Activated CD4-positive, CD25-positive, alpha-beta regulatory T cell (primary cell): ENCODE data around the gene CT45A7.
"Not testable (repeated sequence)": the region's sequence is repeated elsewhere in the genome, so short reads cannot be mapped to it uniquely, and the experiment has no call there.

Source experiments
- DNase-seq, 4 experiments: peaks; one replicate each; lab custom pipeline; 2025; lab: John Stamatoyannopoulos, UW

Gene CT45A7

DNA sequence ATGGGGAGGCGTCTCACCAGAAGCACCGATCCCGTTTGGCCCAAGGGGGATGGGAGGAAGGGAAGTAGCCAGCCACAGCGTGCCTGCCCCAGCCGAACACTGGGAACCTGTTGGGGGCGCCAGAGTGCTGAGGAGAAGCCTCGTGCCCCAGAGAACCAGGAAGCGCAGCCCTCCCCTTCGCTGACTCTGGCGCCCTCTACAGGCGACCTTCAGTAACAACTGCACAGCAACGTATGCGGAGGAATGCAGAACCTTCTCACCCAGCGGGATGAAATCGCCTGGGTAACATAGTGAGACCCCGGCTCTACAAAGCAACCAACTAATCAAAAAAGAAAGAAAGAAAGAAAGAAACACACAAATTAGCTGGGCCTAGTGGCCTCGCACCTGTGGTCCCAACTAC, at the start of gene CT45A7:
TSS of gene CT45A7 (minus strand) at position 101 of the 400 bp plus-strand sequence. CDS start 3,747 bp downstream, outside the sequence.
- DNase-seq, result not testable (repeated sequence)

DNA sequence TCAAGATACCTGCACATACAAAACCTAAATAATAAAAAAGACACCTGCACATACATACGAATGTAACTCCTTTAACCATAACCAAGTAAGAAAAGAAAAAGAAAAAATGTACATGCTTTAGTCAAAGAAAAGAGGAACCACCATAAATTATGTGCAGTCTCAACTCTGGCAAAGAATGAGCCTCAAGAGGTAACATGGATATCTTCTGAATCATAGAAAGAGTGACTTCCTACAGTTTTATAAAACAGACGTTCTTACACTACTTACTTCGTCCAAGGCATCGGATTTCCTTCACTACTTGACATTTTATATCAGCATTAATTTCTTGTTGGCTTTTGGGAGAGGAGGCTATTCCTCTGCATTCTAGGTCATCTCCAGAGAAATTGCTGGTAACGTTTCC, 45.7 kb upstream of the CT45A7 start:
- DNase-seq, result not testable (repeated sequence)

DNA sequence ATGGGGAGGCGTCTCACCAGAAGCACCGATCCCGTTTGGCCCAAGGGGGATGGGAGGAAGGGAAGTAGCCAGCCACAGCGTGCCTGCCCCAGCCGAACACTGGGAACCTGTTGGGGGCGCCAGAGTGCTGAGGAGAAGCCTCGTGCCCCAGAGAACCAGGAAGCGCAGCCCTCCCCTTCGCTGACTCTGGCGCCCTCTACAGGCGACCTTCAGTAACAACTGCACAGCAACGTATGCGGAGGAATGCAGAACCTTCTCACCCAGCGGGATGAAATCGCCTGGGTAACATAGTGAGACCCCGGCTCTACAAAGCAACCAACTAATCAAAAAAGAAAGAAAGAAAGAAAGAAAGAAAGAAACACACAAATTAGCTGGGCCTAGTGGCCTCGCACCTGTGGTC, 34.6 kb upstream of the CT45A7 start, which contains the start of gene CT45A9:
TSS of gene CT45A9 (minus strand) at position 101 of the 400 bp plus-strand sequence. CDS start 3,751 bp downstream, outside the sequence.
- not testable (repeated sequence) for DNase-seq

GRCh38 chrX:135854438-135854837, 17.4 kb upstream of the CT45A7 start, which contains the start of gene CT45A8:
CT45A8 (minus strand) TSS chrX:135854538; CDS start chrX:135850783, 3,755 bp downstream.
- DNase-seq, result not testable (repeated sequence)

DNA sequence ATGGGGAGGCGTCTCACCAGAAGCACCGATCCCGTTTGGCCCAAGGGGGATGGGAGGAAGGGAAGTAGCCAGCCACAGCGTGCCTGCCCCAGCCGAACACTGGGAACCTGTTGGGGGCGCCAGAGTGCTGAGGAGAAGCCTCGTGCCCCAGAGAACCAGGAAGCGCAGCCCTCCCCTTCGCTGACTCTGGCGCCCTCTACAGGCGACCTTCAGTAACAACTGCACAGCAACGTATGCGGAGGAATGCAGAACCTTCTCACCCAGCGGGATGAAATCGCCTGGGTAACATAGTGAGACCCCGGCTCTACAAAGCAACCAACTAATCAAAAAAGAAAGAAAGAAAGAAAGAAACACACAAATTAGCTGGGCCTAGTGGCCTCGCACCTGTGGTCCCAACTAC, 17.2 kb downstream of the CT45A7 start, which contains the start of gene CT45A2:
TSS of gene CT45A2 (minus strand) at position 101 of the 400 bp plus-strand sequence. CDS start 3,747 bp downstream, outside the sequence.
- DNase-seq, result not testable (repeated sequence)

DNA sequence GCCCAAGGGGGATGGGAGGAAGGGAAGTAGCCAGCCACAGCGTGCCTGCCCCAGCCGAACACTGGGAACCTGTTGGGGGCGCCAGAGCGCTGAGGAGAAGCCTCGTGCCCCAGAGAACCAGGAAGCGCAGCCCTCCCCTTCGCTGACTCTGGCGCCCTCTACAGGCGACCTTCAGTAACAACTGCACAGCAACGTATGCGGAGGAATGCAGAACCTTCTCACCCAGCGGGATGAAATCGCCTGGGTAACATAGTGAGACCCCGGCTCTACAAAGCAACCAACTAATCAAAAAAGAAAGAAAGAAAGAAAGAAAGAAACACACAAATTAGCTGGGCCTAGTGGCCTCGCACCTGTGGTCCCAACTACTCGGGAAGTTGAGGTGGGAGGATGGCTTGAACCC, 34.4 kb downstream of the CT45A7 start, which contains the start of gene CT45A6:
TSS of gene CT45A6 (minus strand) at position 101 of the 400 bp plus-strand sequence. CDS start 3,794 bp downstream, outside the sequence.
- not testable (repeated sequence) for DNase-seq

DNA sequence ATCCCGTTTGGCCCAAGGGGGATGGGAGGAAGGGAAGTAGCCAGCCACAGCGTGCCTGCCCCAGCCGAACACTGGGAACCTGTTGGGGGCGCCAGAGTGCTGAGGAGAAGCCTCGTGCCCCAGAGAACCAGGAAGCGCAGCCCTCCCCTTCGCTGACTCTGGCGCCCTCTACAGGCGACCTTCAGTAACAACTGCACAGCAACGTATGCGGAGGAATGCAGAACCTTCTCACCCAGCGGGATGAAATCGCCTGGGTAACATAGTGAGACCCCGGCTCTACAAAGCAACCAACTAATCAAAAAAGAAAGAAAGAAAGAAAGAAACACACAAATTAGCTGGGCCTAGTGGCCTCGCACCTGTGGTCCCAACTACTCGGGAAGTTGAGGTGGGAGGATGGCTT, 51.7 kb downstream of the CT45A7 start, which contains the start of gene CT45A5:
TSS of gene CT45A5 (minus strand) at position 101 of the 400 bp plus-strand sequence. CDS start 3,774 bp downstream, outside the sequence.
- not testable (repeated sequence) for DNase-seq
